KOPT-K1 (cell line): Measurements from ENCODE around the gene MST1.
A peak's percentile ranks its signal among the peaks of the same experiment; 100 is the strongest.
"Not testable (repeated sequence)": the region's sequence is repeated elsewhere in the genome, so short reads cannot be mapped to it uniquely, and the experiment has no call there.

ENCODE experiments used
- H3K27ac ChIP-seq: fragments of 200-600 bp; sonication (generic); 2 replicates; pipeline ENCODE4 v1.5.1; 2016; ENCODE audit warnings: antibody characterized with exemption, mild to moderate bottlenecking, low read depth, low read length; ENCODE audit not compliant: poor library complexity, severe bottlenecking
- H3K36me3 ChIP-seq: fragments of 200-600 bp; sonication (generic); 2 replicates; pipeline ENCODE4 v1.5.1; 2017; ENCODE audit warnings: antibody characterized with exemption, mild to moderate bottlenecking, low read length, moderate library complexity; ENCODE audit not compliant: insufficient read depth
- H3K9me3 ChIP-seq: fragments of 200-600 bp; sonication (generic); 2 replicates; pipeline ENCODE4 v1.5.1; 2017; ENCODE audit warnings: antibody characterized with exemption, low read length, mild to moderate bottlenecking; ENCODE audit not compliant: insufficient read depth, poor library complexity, severe bottlenecking

Gene MST1

DNA sequence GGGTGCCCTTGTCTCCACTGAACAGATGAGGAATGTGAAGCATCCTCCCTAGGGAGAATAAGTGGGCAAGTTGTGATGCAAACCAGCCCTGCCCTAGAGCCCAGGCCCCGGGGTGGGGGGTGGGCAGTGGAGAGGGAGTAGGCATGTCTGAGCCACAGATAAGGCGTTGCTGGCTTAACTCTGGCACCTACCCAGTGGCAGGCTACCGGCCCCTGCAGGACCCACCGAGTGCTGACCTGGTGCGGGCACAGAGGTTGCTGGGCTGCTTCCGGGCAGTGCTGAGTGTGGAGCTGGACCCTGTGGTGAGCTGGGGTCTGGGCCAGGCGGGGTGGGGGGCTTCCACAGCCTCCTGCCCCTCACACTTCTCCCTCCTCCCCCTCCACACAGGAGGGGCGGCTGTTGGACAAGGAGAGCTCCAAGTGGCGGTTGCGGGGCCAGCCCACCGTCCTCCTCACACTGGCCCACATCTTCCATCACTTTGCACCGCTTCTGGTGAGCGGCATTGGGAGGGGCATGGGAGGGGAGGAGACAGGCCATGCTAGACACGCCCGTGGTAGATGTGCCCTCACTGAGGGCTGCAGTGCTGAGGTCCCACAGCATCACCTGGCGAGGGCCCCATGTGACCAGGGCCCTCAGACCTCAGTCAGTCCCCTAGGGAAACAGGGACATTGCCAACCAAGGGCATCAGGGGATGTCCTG is 10.2 kb upstream of the MST1 start:
- Histone ChIP-seq H3K36me3 (peaks cover 59% of the 10 kb centered on the region; the same call in 1 of the 2 replicates), H3K27ac (no peak overlapping the region)

GRCh38 chr3:49695350-49696015 is 6.2 kb upstream of the MST1 start:
- not testable (repeated sequence) for H3K27ac ChIP-seq, H3K9me3 ChIP-seq
- H3K36me3 ChIP-seq: peaks cover 24% of the 10 kb centered on the region; the same call in 1 of the 2 replicates

More for the DNA sequence above, 10.2 kb upstream of the MST1 start:
- no peaks in the 10 kb centered on the region for H3K9me3 ChIP-seq

DNA sequence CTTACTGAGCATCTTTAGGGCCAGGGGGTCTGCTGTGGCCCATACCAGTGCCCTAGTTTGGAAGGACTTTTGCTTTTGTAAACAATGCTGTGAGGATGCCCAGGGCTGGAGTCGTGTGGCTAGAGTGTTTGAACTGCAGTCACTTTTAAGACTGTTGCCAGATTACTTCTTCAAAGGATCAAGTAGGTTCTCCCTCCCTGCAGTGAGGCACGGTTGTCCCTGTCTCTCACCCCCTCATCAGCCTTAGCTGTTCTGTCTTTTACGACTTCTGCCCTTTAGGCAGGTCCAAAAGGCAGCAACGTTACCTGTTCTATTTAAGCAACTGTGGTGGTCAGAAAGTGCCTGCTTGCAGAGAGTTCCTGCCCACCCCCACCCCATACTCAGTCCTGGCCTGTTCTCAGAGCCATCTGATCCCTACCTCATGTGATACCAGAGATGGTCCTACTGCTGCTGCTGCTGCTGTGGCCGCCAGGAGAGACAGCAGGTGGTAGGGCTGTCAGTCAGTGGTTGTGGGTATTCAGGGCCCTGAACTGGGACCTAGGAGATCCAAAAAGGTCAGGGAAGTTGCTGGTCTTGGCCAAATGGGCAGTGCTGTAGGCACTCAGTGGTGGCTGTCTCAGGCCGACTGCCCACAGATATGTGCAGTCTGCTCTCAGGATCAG is 5.3 kb upstream of the MST1 start:
- not testable (repeated sequence) for H3K27ac ChIP-seq, H3K9me3 ChIP-seq
- H3K36me3 ChIP-seq: peaks cover 15% of the 10 kb centered on the region; the same call in 1 of the 2 replicates

DNA sequence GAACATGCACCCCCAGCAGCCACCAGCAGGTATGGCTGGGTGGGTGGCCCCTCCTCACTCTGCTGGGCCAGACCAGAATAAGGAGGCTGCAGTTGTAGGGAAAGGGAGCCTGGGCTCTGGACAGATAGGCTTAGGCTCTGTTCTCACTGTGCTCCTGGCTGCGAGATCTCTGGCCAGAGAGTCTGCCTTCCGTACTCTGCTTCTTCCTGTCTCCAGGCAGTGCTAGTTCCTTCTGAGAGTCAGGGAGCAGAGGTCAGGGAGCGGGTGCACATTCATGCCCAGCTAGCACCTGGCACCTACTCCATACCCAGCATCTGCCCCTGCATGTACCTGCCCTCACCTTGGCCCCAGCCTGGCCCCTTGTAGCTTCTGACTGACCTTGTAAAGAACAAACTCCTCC is 2.2 kb upstream of the MST1 start:
- not testable (repeated sequence) for H3K27ac ChIP-seq, H3K9me3 ChIP-seq, H3K36me3 ChIP-seq

GRCh38 chr3:49690856-49691255 is 1.6 kb upstream of the MST1 start:
- H3K36me3 ChIP-seq, H3K9me3 ChIP-seq, H3K27ac ChIP-seq: not testable (repeated sequence)

DNA sequence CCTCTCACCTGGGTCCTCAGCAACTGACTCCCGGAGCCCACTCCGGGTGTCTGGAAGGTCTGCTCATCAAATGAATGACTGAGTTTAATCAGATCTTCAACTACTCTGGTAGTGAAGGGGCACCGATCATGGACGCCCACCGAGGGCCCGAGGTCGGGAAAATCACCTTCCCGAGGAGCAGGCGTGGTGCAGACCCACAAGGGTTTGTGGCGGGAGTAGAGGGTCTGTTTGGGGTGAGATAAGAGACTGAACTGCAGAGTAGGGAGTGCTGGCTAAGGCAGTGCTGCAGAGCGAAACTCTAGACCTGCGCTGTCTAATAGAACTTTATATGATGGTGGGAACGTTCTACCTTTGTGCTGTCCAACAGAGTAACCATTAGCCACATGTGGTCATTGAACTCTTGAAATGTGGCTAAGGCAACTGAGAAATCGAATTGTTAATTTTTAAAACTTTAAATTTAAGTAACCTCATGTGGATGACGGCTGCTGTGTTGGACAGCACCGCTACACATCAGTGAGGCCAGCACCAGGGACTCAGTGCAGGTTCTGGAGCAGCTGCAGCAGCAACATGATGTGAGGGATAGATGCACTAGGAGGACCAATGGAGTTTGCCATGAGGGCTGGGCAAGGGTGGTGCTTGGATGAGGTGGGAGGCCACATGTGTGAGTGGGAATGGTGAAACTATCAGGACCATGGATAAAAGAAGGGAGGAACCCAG is 792 bp upstream of the MST1 start:
- not testable (repeated sequence) for H3K36me3 ChIP-seq, H3K9me3 ChIP-seq
- peak overlapping the region; percentile 77 for H3K27ac ChIP-seq

GRCh38 chr3:49688338-49689045 is 782 bp downstream of the MST1 start:
- Histone ChIP-seq H3K27ac (peak overlapping the region; percentile 77), H3K36me3 (peaks cover 11% of the 10 kb centered on the region)
- not testable (repeated sequence) for H3K9me3 ChIP-seq

- peaks cover 22% of the 10 kb centered on the region for H3K36me3 ChIP-seq
- H3K9me3 ChIP-seq, H3K27ac ChIP-seq: not testable (repeated sequence)
These were observed 1.9 kb downstream of the MST1 start for GRCh38 chr3:49687424-49687795.

DNA sequence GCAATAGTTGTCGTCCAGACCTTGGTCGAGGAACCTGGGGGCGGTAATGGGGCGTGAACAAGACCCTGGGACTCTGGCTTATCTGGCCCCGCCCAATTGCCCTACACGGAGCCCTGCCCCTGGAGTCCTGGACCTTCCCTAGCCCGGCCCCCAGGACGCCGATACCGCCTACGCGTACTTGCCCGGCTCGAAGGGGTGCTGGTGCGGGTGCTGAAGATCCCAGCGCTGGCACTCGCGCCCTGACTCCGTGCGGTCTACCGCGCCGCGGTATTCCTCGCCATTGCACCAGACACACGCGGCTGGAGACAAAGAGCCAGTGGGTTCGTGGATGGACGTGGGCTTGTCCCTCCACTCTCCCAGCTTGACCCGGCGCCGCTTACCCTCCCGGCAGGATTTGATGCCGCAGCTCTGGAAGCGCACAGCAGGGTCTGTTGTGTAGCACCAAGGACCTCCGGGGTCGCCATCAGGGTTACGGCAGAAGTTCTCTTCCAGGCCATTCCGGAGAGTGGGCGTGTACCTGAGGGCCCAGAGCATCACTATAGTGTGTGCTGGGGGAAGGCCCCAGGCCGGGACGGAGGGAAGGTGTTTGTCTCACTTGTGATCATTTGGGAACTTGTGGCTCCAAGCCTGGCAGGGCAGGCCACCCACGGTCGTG is 2.4 kb downstream of the MST1 start:
- H3K9me3 ChIP-seq, H3K27ac ChIP-seq: not testable (repeated sequence)
- peaks cover 27% of the 10 kb centered on the region for H3K36me3 ChIP-seq

GRCh38 chr3:49686346-49686745 is 2.9 kb downstream of the MST1 start:
- H3K27ac ChIP-seq, H3K9me3 ChIP-seq: not testable (repeated sequence)
- peaks cover 32% of the 10 kb centered on the region for H3K36me3 ChIP-seq

- not testable (repeated sequence) for H3K9me3 ChIP-seq, H3K27ac ChIP-seq
- H3K36me3 ChIP-seq: peaks cover 37% of the 10 kb centered on the region
These were observed 3.4 kb downstream of the MST1 start for GRCh38 chr3:49685846-49686245.

GRCh38 chr3:49685103-49685502 is 4.2 kb downstream of the MST1 start:
- not testable (repeated sequence) for H3K27ac ChIP-seq, H3K9me3 ChIP-seq
- H3K36me3 ChIP-seq: peaks cover 45% of the 10 kb centered on the region

GRCh38 chr3:49684453-49684852 is 4.8 kb downstream of the MST1 start:
- H3K36me3 ChIP-seq: peaks cover 51% of the 10 kb centered on the region
- H3K9me3 ChIP-seq, H3K27ac ChIP-seq: not testable (repeated sequence)

DNA sequence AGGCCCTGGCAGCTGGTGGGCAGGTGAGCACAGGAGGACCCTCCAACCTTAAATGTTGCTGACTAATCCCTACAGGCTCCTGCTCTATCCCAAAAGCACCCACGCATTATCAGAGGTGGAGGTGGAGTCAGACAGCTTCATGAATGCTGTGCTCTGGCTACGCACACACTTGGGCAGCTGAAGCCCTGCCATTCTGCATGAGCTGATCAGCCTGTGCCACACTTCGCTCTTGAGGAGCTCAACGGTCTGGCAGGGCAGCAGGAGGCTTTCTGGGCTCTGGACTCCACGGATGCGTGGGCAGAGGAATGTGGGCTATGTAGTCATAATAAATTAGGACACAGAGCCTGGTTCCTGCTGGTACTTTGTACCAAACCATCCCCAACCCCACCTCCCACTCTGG is 6.1 kb downstream of the MST1 start:
- Histone ChIP-seq H3K9me3 (no peaks in the 10 kb centered on the region), H3K36me3 (peaks cover 64% of the 10 kb centered on the region), H3K27ac (no peak overlapping the region)
